GM15510 (cell line): ENCODE data around the gene KCNMA1.

ENCODE experiments used
- POLR2A ChIP-seq: IDR thresholded peaks from 3 replicates; pipeline ENCODE4 v1.6.1; 2011; ENCODE audit warnings: borderline replicate concordance; ENCODE audit not compliant: insufficient read length; ENCODE audit errors: extremely low read depth

Gene KCNMA1

DNA sequence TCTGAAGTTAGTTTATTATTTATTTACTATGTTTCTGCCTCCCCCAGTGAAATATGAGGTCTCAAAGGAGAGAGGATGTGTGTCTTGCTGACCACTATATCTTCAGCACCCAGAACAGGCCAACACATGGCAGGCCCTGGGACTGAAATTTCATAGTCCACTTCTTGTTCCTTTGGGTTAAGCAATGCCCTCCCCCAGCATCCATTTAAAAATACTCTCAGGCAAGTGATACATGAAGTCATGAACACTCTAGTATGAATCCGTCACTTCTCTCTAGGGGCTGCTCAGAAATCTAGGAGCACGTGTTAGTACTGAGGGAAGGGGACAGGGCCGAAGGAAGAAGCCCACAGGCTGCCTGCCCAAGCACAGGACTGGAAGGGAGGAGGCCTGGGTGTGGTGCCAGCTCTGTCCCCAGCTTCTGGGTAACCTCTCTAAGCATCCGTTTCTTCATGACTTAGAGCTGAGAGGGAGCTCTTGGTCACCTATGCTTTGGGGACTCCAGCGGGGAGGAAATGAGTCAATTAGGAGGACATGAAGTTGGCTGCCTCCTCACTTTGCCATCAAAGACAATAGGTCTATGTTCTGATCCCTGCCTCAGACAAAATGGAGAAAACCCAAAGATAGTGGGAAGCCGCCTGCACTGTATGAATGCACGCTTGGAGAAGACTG lies 119.2 kb downstream of the KCNMA1 start:
- no peak for TF ChIP-seq POLR2A

DNA sequence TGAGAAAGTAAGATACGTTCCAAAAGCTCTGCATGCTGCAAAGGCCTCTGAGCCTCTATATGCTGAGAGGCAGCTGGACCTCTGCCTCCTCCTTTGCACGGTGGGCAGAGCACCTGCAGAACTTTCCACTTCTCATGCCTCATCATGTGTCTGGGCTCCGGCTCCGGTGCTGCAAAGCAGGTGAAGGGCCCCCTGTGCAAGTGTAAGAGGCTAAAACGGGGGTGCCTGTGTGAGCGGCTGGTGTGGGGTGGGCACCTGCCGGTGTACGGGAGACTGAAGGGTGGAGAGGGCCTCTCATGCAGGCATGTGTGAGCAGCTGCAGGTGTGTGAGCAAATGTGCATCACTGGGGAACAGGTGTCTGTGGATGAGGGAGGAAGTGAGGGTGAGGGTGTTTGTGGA lies 121.0 kb downstream of the KCNMA1 start:
- no peak for TF ChIP-seq POLR2A

DNA sequence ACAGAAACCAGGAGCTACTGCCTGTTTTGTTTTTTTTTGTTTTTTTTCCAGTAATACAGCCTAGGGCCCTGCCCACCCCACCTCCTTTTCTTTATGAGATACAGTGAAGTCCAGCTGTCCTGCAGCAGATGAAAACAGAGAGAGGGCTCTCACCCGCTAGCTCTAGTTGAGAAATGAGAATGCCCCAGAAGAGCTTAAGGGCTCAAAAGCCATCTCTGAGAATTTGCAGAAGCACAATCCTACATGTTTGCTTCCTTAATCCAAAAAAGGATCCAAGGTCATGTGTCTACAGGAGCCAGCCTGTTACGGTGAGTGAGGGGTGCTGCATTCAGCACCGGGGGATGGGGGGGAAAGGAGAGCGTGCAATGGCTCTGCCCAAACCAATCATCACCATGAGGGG lies 122.7 kb downstream of the KCNMA1 start:
- no peak for TF ChIP-seq POLR2A

DNA sequence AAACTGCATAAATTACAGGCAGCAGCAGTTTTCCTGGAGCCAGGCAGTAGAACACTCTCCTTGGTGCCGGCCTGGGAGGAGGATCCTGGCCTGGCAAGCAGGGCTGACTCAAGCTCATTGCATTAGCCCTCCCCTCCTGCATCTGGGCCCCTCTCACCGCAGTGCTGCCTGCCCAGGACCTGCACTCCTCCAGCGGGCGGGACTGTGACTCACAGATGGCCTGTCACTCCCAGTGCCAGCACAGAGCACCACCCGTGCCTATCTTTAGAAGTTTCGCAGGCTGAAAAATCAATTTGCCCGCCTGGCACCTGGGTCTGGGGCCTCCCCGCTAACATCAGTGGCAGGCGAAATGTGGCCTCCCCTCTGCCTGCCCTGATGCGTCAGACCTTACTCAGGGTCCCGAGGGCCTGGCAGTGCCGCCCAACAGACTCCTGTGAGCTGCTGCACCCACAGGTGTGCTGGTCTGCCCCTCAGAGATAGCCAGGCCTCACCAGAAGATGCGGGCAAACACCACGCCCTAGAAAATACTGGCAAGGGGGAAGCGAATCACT lies 123.8 kb downstream of the KCNMA1 start:
- TF ChIP-seq POLR2A: no peak

DNA sequence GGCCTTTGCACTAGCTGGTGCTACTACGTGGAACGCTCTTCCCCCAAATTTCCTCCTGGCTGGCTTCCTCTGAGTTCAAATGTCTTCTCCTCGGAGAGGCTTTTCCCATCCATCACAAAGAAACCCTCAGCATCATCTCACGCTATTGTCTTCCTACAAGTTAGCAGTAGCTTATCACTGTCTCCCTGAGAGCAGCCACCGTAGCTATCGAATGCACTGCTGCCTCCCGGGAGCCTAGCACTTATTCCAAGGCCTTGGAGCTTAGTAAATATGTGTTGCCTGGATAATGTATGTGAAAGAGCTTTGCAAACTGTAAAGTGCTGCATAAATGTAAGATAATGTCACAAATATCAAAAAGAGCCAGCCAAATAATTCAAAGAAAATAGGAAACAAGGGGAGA lies 124.4 kb downstream of the KCNMA1 start:
- no peak for TF ChIP-seq POLR2A

DNA sequence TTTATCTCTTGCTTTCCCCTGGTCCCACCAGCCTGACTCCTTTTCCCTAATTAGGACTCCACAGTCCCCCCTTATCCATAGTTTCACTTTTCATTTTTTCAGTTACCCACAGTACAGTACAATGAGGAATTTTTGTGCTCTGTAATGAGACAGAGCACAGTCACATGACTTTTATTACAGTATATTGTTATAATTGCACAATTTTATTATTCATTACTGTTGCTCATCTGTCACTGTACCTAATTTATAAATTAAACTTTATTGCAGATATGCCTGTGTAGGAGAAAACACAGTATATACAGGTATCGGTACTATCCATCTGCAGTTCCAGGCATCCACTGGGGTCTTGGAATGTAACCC lies 125.4 kb downstream of the KCNMA1 start:
- TF ChIP-seq POLR2A: no peak

DNA sequence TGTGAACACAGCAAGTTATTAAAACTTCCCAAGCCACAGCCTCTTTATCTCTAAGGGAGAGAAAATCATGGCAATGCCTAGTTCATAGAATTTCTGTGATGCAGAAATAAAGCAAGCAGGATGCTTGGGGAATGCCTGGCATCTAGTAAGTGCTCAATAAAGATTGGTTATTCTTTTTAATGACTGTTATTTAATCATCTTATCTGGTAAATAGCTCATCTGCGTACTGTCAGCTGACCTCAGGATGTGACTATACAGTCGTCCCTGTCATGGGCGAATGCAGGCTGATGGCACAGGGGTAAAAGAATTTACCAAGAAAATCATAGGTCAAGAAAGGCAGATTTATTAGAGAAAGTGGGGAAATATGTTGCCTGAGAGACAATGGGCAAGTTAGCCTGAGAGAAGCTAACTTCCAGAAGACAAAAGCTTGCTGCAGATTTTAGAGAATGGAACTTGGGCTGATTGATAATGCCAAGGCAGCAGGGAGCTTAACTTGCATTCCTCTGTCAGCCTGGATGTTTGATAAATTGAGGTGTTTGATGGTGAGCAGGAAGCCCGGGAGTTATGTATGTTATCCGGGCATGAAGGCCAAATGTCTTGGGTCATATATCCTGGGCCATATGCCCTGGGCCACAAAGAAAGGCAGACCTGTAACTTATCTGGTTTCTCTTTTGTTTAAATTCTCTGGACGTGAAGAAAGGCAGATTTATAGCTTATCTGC lies 126.0 kb downstream of the KCNMA1 start:
- no peak for TF ChIP-seq POLR2A

DNA sequence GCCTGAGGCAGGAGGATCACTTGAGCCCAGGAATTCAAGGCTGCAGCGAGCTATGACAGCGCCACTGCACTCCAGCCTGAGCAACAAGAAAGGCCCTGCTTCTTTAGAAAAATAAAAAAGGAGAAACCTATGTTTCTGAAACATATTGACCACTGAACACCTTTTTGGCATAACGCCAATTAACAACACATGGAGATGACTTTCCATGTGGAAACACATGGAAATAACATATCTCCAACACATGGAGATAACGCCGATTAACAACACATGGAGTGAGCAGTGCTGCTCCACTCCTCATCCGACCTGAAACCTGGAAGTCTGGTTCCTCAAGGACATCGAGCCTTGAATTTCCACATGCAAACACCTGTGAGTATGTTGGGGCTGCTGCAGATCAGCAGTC lies 126.9 kb downstream of the KCNMA1 start:
- no peak for TF ChIP-seq POLR2A

DNA sequence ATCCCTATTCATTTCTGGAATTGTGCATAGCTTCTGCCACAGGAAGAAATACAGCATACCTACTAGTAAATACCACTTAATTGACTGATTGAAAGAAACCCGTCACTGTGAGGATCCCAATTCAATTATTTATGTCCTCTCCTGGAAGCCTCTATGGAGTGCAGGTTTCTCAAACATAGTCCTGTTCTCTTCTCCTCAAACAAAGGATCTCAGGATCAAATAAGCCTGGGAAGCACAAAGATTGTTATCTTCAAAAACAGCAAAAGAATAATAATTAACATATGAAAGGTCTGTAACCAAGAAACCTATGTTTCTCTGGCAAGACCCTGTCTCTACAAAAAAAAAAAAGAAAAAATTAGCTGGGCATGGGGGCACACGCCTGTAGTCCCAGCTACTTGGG lies 127.3 kb downstream of the KCNMA1 start:
- TF ChIP-seq POLR2A: no peak

DNA sequence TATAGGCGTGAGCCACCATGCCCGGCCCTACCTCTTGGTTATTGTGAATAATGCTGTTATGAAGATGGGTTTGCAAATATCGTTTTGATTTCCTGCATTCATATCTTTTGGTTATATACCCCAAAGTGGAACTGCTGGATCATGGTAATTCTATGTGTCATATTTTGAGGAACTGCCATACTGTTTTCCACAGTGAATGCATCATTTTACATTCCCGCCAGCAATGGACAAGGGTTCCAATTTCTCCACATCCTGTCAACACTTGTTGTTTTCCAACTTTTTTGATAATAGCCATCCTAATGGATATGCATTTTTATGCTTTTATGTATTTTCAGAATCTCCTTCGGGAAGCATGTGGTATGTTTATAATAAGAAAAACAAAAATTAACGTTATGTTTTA lies 128.2 kb downstream of the KCNMA1 start:
- TF ChIP-seq POLR2A: no peak

DNA sequence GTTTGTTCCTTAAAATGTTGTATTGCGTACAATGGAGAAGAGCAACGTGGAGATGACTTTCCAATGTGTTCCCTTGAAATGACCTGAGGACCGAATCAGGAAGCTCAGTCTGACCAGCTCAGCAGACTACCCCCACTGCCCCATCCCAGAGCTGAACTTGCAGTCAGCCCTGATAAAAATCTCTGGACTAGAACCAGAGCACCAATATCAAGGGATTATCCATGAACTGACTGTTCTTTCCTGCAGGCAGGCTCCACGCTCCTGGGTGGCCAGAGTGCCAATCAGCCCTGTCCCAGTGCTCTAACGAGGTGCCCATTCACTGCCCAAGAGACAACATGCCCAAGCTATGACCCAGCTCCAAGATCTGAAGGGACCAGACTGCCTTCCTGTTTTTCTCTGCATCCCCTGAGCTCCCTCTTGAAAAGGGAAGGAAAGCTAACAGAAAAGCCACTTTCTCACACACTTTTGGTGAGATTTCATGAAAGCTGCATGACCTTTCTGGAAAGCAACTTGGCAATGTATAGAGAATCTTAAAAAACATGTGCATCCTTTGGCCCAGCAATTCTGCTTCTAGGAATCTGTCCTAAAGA lies 130.2 kb downstream of the KCNMA1 start:
- no peak for TF ChIP-seq POLR2A

DNA sequence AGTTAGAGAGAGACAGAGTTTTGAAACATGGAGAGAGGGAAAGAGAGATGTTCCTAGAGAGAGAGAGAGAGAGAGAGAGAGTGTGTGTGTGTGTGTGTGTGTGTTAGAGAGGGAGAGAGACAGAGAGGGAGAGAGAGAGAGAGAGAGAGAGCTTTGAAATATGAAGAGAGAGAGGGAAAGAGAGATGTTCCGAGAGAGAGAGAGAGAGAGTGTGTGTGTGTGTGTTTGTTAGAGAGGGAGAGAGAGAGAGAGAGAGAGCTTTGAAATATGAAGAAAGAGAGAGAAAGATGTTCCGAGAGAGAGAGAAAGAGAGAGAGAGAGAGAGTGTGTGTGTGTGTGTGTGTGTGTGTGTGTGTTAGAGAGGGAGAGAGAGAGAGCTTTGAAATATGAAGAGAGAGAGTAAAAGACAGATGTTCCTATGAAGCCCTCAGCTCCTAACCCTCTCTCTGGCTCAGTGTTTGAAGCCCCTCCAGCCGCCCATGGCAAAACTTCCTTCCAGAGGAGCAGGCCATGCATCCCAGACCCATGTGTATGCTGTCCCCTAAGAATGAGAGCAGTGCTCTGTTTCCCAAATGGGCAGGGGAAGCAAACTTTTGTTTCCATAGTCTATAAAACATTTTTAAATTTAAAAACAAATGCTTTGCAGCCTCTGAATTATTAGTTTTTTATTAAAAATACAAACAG lies 130.9 kb downstream of the KCNMA1 start:
- TF ChIP-seq POLR2A: no peak

DNA sequence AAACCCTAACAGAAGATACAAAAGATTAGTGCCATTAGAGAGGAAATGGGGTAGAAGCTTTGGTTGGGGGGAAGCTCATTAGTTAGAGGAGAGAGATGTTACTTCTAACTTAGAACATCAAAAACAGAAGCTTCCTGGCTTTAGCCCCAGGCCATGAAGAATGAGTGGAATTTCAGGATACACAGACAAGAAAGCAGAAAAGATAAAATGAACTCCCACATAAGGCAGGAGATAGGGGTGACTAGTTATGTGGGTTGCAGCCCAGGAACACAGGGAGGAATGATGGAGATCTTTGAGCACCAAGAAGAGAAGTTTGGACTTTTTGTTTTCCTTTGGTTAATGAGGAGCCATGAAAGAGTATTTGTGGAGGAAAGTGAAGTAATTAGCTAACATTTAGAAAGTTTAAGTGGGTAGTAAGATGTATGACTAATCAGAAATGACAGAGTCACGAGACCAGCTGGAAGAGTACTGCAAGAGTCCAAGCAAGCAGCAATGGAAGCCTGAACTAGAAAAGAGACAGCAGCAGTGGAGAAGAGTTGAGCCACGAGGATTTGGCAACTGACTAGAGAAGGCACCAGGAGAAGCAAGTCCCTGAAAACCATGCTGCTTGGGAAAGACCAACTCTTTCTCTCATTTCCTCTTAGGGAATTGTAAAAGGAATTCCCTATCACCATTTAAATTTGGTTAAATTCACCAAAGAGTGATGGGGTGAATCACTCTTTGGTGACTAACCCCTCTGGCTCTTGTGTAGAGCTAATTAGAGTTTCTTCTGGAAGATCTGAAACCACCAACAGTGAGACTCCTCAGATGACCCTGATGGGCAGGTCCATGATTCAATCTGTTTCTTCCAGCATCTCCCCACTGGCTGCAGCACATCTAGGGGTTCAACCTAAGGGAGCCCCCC lies 131.9 kb downstream of the KCNMA1 start:
- TF ChIP-seq POLR2A: no peak

DNA sequence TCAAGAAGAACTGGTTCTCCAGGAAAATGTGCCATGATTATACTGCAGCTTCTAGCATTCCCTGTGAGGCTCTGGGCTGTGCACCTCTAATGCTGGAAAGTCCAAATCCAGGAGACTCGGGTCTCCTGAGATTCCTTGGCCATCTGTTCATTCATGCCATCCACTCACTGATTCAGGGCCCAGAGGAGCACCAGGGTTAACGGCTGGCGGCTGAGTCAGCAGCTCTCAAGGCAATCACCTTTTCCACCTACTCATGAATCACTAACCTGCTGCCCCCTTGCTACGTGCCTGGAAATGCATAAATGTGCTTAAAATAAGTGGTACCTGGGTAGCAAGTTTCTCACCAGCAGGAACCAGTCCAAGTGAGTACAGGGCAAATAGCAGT lies 132.7 kb downstream of the KCNMA1 start:
- TF ChIP-seq POLR2A: no peak

DNA sequence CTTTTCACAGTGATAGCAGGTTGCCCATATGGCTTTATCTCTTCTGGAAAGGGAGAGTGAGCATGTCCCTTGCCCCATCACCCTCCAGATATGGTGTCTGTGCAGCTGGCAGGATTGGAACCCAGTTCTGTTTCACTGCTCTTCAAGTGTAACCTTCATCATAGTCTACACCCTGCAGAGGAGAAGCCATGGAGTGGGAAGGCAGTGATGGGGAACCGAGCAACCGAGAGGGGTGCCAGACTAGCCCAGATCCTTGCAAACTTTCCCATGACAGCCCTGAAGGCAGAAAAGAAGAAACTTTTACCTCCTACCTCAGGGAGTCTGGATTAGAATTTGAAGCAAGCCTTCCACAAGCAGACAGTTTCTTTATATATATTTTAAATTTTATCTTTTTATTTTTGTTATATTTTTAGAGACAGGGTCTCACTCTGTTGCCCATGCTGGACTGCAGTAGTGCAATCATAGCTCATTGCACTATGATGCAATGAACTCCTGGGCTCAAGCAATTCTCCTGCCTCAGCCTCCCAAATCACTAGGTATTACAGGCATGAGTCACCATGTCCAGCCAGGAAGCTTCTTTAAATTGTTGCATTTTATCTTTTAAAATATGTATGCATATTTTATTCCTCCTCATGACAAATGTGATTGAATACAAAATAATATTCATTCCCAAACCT lies 133.3 kb downstream of the KCNMA1 start:
- no peak for TF ChIP-seq POLR2A

DNA sequence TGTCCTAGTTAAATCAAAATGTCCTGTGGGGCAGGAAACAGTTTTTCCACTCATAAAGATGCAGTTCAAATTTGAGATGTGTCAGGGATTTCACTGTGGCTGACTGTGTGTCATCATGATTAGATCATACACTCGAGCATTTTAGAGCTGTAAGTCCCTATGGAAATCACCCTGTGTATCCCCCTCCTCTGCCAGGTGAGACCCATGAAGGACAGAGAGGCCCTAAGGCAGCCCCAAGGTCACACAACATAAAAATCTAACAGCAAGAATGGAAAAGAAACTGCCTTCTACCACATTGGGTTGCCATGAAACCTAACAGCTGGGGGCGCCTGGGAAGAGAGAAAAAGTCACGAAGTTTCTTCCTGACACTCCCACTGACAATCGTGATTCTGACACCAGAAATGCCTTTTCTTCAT lies 135.8 kb downstream of the KCNMA1 start:
- TF ChIP-seq POLR2A: no peak
